Psoas muscle (tissue), 8 donors: ENCODE results near the gene NFKB2. TPM values are rescaled to one million over a fixed set of nuclear protein-coding genes. Genes with fewer than 3 reads are reported as not detected.

ENCODE experiments used
- ATAC-seq, 4 donors: fragments of 200-7000 bp; cut with Tn5 transposase; one replicate each; pipeline ENCODE4 v1.9.1; 2020; ENCODE audit warnings: moderate library complexity in 3 of 4, mild to moderate bottlenecking in 2 of 4
- DNase-seq, 2 donors: peaks; one replicate each; pipeline ENCODE4 v3.0.0-alpha.2; 2020
- H3K27ac ChIP-seq: fragments of 200-600 bp; one replicate; pipeline ENCODE4 v1.8.0; 2022
- H3K27me3 ChIP-seq, 3 donors: fragments of 200-600 bp in 1 of 3; one replicate each; pipeline versions ENCODE4 v1.6.1 to v1.8.0; 2013 to 2022; ENCODE audit warnings: low read length in 2 of 3, mild to moderate bottlenecking in 2 of 3, moderate library complexity in 1 of 3; ENCODE audit not compliant: insufficient read depth in 3 of 3
- H3K36me3 ChIP-seq, 2 donors: fragments of 200-600 bp in 1 of 2; one replicate each; pipeline versions ENCODE4 v1.6.1 to v1.8.0; 2013 to 2022; ENCODE audit warnings: low read depth in 1 of 2, mild to moderate bottlenecking in 1 of 2, moderate library complexity in 1 of 2; ENCODE audit not compliant: insufficient read depth in 1 of 2
- H3K4me1 ChIP-seq: fragments of 200-600 bp; one replicate; pipeline ENCODE4 v1.8.0; 2022
- H3K4me3 ChIP-seq: fragments of 200-600 bp; one replicate; pipeline ENCODE4 v1.8.0; 2022; ENCODE audit warnings: mild to moderate bottlenecking
- H3K9me3 ChIP-seq: fragments of 200-600 bp; one replicate; pipeline ENCODE4 v1.8.0; 2022
- CTCF ChIP-seq: fragments of 200-600 bp; IDR thresholded peaks from one replicate; pipeline ENCODE4 v1.8.0; 2022; ENCODE audit warnings: antibody characterized with exemption
- WGBS, 3 donors: extraction: QIAGEN DNeasy Blood & Tissue Kit; methylation state at CpG; one replicate each; pipeline versions ENCODE4 v1.1.6 to v1.1.7; 2013; 5-methylcytosine and 5-hydroxymethylcytosine counted together
- intact Hi-C, 2 donors: fragments of 100-400 bp; cut with DNase I; formaldehyde crosslinking; loops; one replicate each; pipeline versions ENCODE4 v1.11.0 to v1.14.2; 2022
- polyA plus RNA-seq, 3 donors: library from polyadenylated mRNA; stranded (reverse); fragments of 200-250 nt; gene quantifications; one replicate each; pipeline ENCODE4 v1.2.3, GENCODE V29; 2013
- total RNA-seq, 4 donors: library from RNA; stranded (reverse); fragmentation: NEBNext Ultra II Directional in 2 of 4; extraction: Animal tissue kit (Norgen Biotek cat#: 25700) in 2 of 4; gene quantifications; one replicate each; pipeline versions ENCODE4 v1.2.1 to v1.2.4, GENCODE V29; 2021 to 2023
- donor health status: healthy with polysubstance abuse.
- donor health status: DM: no; HTN: no; CAD: no; lungs with moderate emphysema.
- donor health status: Bipolar disorder and iron deficiency.
- donor health status: healthy.
- donor health status: DM: yes; HTN: yes; CAD: no.
- donor health status: DM: no; HTN: no; CAD: no.
- donor health status: DM: no; HTN: no; CAD: no.
- donor health status: DM: yes; HTN: yes; CAD: no.

Gene NFKB2
- total and polyA plus RNA-seq, 7 donors: 8.3 to 86.0 (median 12.6) TPM

- H3K27ac ChIP-seq: peak within 1 kb of the TSS; percentile 86
- peaks cover 7% of the 10 kb centered on the region for H3K4me1 ChIP-seq
- 0 to 1% (median 0%) methylated on average over 45 to 52 of the region's 52 CpGs for WGBS, 3 donors
Measured at GRCh38 chr10:102432162-102432950, 36.9 kb downstream of the NFKB2 start, which contains the start of gene CUEDC2. TSS of gene CUEDC2 (minus strand) at chr10:102432574. CDS start at chr10:102425188, 7,386 bp downstream.

GRCh38 chr10:102433619-102434046 lies 38.1 kb downstream of the NFKB2 start:
- 54 to 69% (median 58%) methylated on average over 5 of the region's 5 CpGs for WGBS, 3 donors
- Histone ChIP-seq H3K27ac (no peak overlapping the region), H3K4me1 (peaks cover 7% of the 10 kb centered on the region), H3K9me3 (no peaks in the 10 kb centered on the region), H3K27me3 (peaks cover 0 to 16% (median 3%) of the 10 kb centered on the region in 3 donors), H3K4me3 (no peak overlapping the region), H3K36me3 (no peaks in the 10 kb centered on the region)
- DNase-seq (peak in 1 of 2 donors; percentile 11), ATAC-seq (no peak)
- intact Hi-C loops: loop anchor here in 1 of 2 donors (1.0 kb wide), 1 partner anchor 11 kb away; no protein-coding TSS in a partner anchor
- no peak for TF ChIP-seq CTCF

More at GRCh38 chr10:102432162-102432950, 36.9 kb downstream of the NFKB2 start, which contains the start of gene CUEDC2:
- ATAC-seq (peak; percentile 95 to 98 (median 98)), DNase-seq (peak; percentile 97 to 98)
- peak within 1 kb of the TSS; percentile 97 for H3K4me3 ChIP-seq
- TF ChIP-seq CTCF: no peak
- peaks cover 0 to 16% (median 3%) of the 10 kb centered on the region in 3 donors for H3K27me3 ChIP-seq
- no peaks in the 10 kb centered on the region for H3K9me3 ChIP-seq
- H3K36me3 ChIP-seq: no peaks in the 10 kb centered on the region
- intact Hi-C loops: no loop called here

DNA sequence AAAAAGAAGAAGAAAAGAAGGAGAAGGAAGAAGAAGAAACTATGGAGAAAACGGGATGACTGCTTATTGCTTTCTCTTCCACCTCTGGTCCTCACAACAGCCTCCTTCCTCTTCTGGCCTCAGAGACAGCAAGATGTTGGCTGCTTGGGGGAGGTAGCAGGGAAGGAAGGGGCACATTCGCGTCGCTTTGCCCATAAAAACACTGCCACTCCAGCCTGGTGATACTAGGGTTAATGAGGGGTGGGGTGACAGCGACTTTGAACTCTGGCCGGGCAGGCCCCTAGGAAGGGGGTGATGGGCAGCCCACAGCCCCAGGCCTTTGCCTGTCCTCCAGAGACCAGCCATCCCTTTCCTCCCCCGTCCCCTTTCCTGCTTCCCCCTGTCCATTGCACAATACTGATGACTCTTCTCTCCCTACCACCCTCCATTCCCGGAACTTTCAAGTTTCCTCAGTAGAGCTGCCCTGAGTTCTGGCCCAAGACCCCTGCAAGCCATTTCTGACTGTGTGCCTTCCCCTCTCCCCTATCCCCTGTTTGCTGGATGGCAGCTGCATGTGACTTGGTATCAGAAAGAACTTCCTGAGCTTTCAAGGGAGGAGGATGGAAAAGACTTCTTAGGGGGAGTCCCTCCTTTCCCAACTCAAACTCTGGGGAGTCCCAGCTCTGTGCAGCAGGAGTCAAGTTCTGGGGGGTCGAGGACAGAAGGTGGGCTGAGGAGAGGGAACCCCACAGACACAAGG lies 39.1 kb downstream of the NFKB2 start:
- TF ChIP-seq CTCF: no peak
- DNase-seq: no peak
- ATAC-seq: no peak
- peaks cover 0 to 16% (median 3%) of the 10 kb centered on the region in 3 donors for H3K27me3 ChIP-seq
- no peak overlapping the region for H3K27ac ChIP-seq
- intact Hi-C loops: loop anchor here in 1 of 2 donors (1.0 kb wide), 1 partner anchor 10 kb away; no protein-coding TSS in a partner anchor
- H3K36me3 ChIP-seq: no peaks in the 10 kb centered on the region
- H3K9me3 ChIP-seq: no peaks in the 10 kb centered on the region
- no peak overlapping the region for H3K4me3 ChIP-seq
- 17 to 26% (median 23%) methylated on average over 9 of the region's 9 CpGs for WGBS, 3 donors
- H3K4me1 ChIP-seq: peaks cover 7% of the 10 kb centered on the region

DNA sequence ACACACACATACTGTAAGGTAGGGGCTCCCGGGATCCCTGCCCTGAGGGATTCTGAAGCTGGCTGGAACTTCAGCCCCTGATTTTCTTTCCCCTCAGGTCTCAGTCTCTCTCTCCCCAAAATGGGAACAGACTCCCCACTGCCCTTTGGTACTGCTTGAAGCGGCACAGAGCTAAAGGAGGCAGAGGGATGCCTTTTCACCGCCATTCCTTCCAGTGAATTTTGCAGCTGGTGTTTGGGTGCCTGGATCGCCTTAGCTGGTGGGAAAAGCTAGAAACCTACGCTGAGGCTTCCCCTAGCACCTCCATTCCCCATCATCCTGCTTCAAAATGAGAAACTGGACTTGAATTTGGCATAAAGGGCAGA lies 39.6 kb downstream of the NFKB2 start:
- intact Hi-C loops: no loop called here
- H3K36me3 ChIP-seq: no peaks in the 10 kb centered on the region
- ATAC-seq (no peak), DNase-seq (peak in 1 of 2 donors; percentile 7)
- H3K4me3 ChIP-seq: peak overlapping the region; percentile 32
- TF ChIP-seq CTCF: no peak
- peaks cover 0 to 16% (median 3%) of the 10 kb centered on the region in 3 donors for H3K27me3 ChIP-seq
- WGBS, 3 donors: 32 to 35% (median 34%) methylated on average over 5 of the region's 5 CpGs
- H3K9me3 ChIP-seq: no peaks in the 10 kb centered on the region
- no peak overlapping the region for H3K27ac ChIP-seq
- H3K4me1 ChIP-seq: peaks cover 7% of the 10 kb centered on the region
